Dedifferentiated amniotic fluid mesenchymal stem cell (primary cell): ENCODE data around the gene RBM38.

Experiments
- DNase-seq: peaks from one replicate; pipeline ENCODE4 v3.0.0-alpha.2; 2016; ENCODE audit errors: extremely low spot score

The RBM38 gene

DNA sequence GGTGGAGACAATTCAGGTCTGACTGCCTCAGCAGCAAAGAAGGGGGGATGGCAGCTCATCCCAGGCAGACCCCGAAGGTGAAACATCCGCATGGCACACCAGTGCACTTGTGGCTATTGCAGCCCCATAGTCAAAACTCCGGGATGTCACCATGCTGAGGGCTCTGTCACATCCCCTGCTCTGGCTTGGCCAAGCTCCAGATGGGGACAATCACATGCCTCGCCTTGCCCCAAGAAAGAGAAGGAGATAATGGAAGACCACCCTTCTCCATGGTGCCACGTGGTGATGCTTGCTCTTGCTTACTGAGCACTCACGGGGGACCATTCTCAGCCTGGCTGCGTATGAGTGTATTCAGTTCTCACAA is 60.2 kb downstream of the RBM38 start:
- no peak for DNase-seq

DNA sequence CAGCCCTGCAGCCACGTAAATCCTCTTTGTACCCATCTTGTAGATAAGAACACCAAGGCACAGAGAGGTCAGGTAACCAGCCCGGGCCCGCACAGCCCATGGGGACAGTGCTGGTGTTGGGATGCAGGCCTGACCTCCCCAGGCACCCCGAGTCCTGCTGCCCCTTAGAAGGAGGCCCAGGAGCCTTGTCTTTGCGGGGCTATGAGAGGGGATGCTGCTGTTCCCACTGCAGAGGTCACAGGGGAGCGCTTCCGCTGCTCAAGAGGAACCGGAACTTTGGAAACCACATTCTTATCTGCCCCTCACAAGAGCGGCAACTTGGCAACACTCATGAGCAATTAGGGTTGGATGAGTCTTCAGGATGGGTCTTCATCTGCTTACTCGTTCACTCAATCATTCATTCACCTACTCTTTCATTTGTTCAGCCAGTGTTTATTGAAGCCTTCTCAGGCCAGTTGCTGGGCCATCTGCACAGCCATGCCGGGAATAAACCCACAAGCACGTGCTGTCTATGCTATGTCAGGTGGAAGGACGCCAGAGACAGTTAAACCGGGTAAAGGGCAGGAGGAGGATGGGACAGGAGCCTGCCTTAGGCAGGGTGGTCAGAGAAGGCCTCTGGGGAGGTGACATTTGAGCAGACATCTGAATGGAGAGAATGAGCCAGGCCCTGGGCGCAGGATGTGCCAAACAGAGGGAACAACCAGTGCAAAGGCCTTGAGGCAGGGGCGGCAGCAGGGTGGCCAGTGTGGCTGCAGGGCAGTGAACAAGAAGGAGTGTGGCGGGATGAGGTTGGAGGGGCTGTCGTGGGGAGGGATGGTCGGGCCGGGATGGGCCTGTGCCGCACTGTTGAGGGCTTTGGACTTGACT is 60.8 kb downstream of the RBM38 start:
- no peak for DNase-seq

- no peak for DNase-seq
These were observed 64.2 kb downstream of the RBM38 start for GRCh38 chr20:57455386-57455785.

DNA sequence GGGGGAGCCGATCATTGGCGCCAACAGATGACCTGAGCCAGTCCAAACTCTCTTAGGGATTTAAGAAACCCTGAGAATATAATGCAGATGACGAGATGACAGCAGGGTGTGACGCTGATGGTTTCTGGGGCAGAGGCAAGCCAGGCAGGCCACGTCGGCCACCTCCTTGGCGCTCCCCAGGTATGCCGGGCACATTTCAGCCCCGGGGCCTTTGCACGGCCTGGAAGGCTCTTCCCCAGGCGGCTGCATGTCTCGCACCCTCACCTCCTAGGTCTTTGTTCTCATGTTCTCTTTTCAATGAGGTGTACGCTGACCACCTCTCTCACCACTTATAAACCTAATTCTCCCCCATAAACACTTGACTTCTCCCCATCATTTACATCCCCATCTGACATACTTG is 64.9 kb downstream of the RBM38 start:
- no peak for DNase-seq

DNA sequence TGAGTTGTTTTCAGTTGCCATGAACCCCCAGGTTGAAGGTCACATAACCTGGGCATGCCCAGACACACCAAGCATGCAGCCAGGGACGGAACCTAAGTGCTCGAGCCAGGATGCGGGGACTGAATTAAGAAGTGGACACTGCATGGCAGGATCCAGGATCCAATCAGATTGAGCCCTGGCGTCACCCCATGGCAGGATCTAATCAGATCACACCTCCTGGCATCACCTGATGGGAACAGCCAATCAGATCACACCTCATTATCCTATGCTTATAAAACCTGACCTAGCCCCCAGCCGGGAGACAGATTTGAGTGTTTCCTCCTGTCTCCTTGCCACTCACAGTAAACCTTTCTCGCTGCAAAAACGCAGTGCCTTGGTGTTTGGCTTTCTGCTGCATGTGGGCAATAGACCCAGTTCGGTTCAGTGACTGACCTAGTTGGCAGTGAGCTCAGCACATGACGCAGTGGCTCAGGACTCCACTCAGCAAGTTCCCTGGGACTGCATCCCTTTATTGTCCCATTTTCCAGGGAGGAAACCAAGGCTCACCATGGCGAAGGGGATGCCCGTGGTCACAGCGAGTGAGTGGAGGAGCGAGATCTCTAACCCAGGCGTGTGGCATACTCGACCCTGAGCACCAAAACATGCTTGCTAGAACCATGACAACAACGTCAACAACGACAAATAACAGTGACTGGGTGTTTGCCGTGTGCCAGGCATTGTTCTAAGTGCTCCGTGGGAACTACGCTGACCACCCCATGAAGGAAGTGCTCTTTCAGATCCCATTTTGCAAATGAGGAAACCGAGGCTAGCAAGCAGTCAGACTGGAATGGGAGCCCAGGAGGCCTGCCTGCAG is 66.3 kb downstream of the RBM38 start:
- DNase-seq = no peak

DNA sequence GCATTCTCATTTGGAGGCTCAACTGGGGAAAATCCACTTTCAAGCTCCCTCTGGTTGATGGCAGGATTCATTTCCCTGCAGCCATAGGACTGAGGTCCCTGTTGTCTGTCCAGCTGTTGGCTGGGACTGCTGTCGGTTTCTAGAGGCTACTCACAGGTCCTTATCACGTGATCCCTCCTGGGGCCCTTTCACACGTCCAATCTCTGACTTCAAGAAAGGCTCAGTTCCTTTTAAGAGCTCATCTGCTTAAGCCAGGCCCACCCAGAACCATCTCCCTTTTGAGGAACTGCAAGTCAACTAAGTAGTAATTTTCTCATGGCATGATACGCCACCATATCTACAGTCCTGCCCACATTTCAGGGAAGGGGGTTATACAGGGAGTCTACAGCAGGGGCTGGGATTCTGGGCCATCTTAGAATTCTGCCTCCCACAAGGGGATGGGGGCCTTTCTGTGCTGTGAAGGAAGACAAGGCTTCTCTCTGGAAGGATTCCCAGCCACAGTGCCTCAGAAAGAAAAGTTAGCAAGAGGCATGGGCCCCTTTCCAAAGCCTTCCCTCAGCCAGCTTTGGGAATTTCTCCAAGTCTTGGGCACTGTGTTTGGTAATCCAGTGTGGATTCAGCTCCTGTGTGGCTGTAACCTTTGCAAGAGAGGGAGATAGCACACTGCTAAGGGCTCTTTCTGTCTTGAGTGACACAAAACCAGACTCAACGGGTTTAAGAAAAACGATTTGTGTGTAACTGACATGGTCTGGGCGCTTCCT is 67.4 kb downstream of the RBM38 start:
- no peak for DNase-seq
